RWPE2 (cell line): ENCODE results near the gene KIF1B.

Source experiments
- ATAC-seq: fragments of 200-7000 bp; cut with Tn5 transposase; 3 replicates; pipeline ENCODE4 v1.9.1; 2021; ENCODE audit warnings: low read depth
- DNase-seq: peaks from one replicate; pipeline ENCODE4 v3.0.0-alpha.2; 2020; ENCODE audit warnings: low spot score
- H3K27ac ChIP-seq: fragments of 450-650 bp; 2 replicates; pipeline ENCODE4 v1.5.1; 2017; ENCODE audit warnings: mild to moderate bottlenecking; ENCODE audit not compliant: poor library complexity, severe bottlenecking
- H3K27me3 ChIP-seq: fragments of 250-450 bp; sonication (Bioruptor Pico); 2 replicates; pipeline ENCODE4 v1.5.1; 2021; ENCODE audit warnings: mild to moderate bottlenecking, moderate library complexity; ENCODE audit not compliant: insufficient read depth, poor library complexity, severe bottlenecking
- H3K36me3 ChIP-seq: fragments of 250-450 bp; sonication (Bioruptor Pico); 2 replicates; pipeline ENCODE4 v1.5.1; 2020; ENCODE audit warnings: low read depth, mild to moderate bottlenecking, moderate library complexity
- H3K4me1 ChIP-seq: fragments of 250-450 bp; sonication (Bioruptor Pico); 2 replicates; pipeline ENCODE4 v1.5.1; 2021; ENCODE audit warnings: mild to moderate bottlenecking, moderate library complexity; ENCODE audit not compliant: insufficient read depth, poor library complexity, severe bottlenecking
- H3K4me3 ChIP-seq: fragments of 250-450 bp; sonication (Bioruptor Pico); 2 replicates; pipeline ENCODE4 v1.5.1; 2021; ENCODE audit warnings: mild to moderate bottlenecking, moderate library complexity; ENCODE audit not compliant: severe bottlenecking
- H3K9me3 ChIP-seq: fragments of 250-450 bp; sonication (Bioruptor Pico); 2 replicates; pipeline ENCODE4 v1.5.1; 2021; ENCODE audit warnings: mild to moderate bottlenecking, moderate library complexity; ENCODE audit not compliant: severe bottlenecking
- CTCF ChIP-seq: fragments of 450-650 bp; IDR thresholded peaks from one replicate; pipeline ENCODE4 v1.5.1; 2017; ENCODE audit warnings: mild to moderate bottlenecking, moderate library complexity; ENCODE audit not compliant: poor library complexity, severe bottlenecking

The KIF1B gene

GRCh38 chr1:10178597-10179405, 31.6 kb upstream of the KIF1B start:
- no peaks in the 10 kb centered on the region for H3K27me3 ChIP-seq
- no peak for TF ChIP-seq CTCF
- ATAC-seq (no peak), DNase-seq (no peak)
- no peak overlapping the region for H3K4me3 ChIP-seq
- H3K27ac ChIP-seq: no peak overlapping the region
- H3K36me3 ChIP-seq: 0 out of 2 replicates have a peak, but pooled peaks cover 3% of the 10 kb centered on the region
- no peaks in the 10 kb centered on the region for H3K9me3 ChIP-seq
- no peaks in the 10 kb centered on the region for H3K4me1 ChIP-seq

GRCh38 chr1:10179406-10180091, 30.8 kb upstream of the KIF1B start:
- TF ChIP-seq CTCF: no peak
- DNase-seq (no peak), ATAC-seq (no peak)
- H3K36me3 ChIP-seq: 0 out of 2 replicates have a peak, but pooled peaks cover 3% of the 10 kb centered on the region
- H3K27ac ChIP-seq: no peak overlapping the region
- H3K9me3 ChIP-seq: no peaks in the 10 kb centered on the region
- no peaks in the 10 kb centered on the region for H3K27me3 ChIP-seq
- H3K4me3 ChIP-seq: no peak overlapping the region
- no peaks in the 10 kb centered on the region for H3K4me1 ChIP-seq

- H3K36me3 ChIP-seq: 0 out of 2 replicates have a peak, but pooled peaks cover 3% of the 10 kb centered on the region
- no peak overlapping the region for H3K4me3 ChIP-seq
- H3K27ac ChIP-seq: no peak overlapping the region
- no peaks in the 10 kb centered on the region for H3K27me3 ChIP-seq
- ATAC-seq (no peak), DNase-seq (no peak)
- H3K4me1 ChIP-seq: no peaks in the 10 kb centered on the region
- H3K9me3 ChIP-seq: no peaks in the 10 kb centered on the region
- TF ChIP-seq CTCF: no peak
These were observed 29.2 kb upstream of the KIF1B start for GRCh38 chr1:10181154-10181553.

GRCh38 chr1:10185759-10186158, 24.6 kb upstream of the KIF1B start:
- Histone ChIP-seq H3K36me3 (no peaks in the 10 kb centered on the region), H3K4me3 (no peak overlapping the region), H3K9me3 (no peaks in the 10 kb centered on the region), H3K4me1 (no peaks in the 10 kb centered on the region), H3K27ac (no peak overlapping the region), H3K27me3 (no peaks in the 10 kb centered on the region)
- ATAC-seq (no peak), DNase-seq (no peak)
- TF ChIP-seq CTCF: no peak
